Endothelial cell of umbilical vein (primary cell): Measurements from ENCODE around the gene CFAP46. TPM values are rescaled to one million over a fixed set of nuclear protein-coding genes. Genes with fewer than 3 reads are reported as not detected.

Experiments
- BruUV-seq: library from RNA; stranded (reverse); fragments of 400-500 nt; replicated peaks from 2 replicates; lab custom pipeline; 2021; lab: Mats Ljungman, UMichigan
- CTCF ChIA-PET: fragments of 300-600, 350-600 bp; sonication (Branson Sonifier 250); formaldehyde crosslinking; loops from one replicate; lab custom pipeline; 2021; ENCODE audit warnings: antibody characterized with exemption, inconsistent platforms; lab: Charles Lee
- POLR2A ChIA-PET: fragments of 300-600, 350-600 bp; sonication (Branson Sonifier 250); formaldehyde crosslinking; loops from one replicate; lab custom pipeline; 2021; ENCODE audit warnings: antibody characterized with exemption, inconsistent platforms; lab: Charles Lee
- DNase-seq: peaks from one replicate; pipeline ENCODE4 v3.0.0-alpha.2; 2011; ENCODE audit warnings: low read depth, low spot score
- FAIRE-seq: peaks from 2 replicates; lab custom pipeline; 2011; peaks lifted over from hg19 to GRCh38; lab: Jason Lieb, UNC
- H2AFZ ChIP-seq: 2 replicates; pipeline ENCODE4 v1.6.0; 2012; ENCODE audit warnings: low read depth, low read length, control low read depth, inconsistent platforms
- H3K27ac ChIP-seq: 2 replicates; pipeline ENCODE4 v1.5.1; 2011; ENCODE audit warnings: low read depth, mild to moderate bottlenecking, control low read depth, low read length, moderate library complexity; ENCODE audit not compliant: insufficient read depth
- H3K27me3 ChIP-seq, 2 experiments: 2 replicates each; pipeline versions ENCODE4 v1.6.0 to v1.6.1; 2011; ENCODE audit warnings: low read length in 2 of 2, mixed read lengths in 1 of 2; ENCODE audit not compliant: control insufficient read depth in 2 of 2, insufficient read depth in 2 of 2
- H3K36me3 ChIP-seq, 2 experiments: 2 replicates in 1 of 2; 3 replicates in 1 of 2; pipeline ENCODE4 v1.5.1; 2011; ENCODE audit warnings: low read length in 2 of 2, mild to moderate bottlenecking in 1 of 2, moderate library complexity in 1 of 2; ENCODE audit not compliant: control insufficient read depth in 2 of 2, insufficient read depth in 2 of 2; ENCODE audit errors: extremely low read depth in 1 of 2
- H3K4me1 ChIP-seq: 3 replicates; pipeline ENCODE4 v1.5.1; 2011; ENCODE audit warnings: mild to moderate bottlenecking, low read length; ENCODE audit not compliant: control insufficient read depth, insufficient read depth; ENCODE audit errors: extremely low read depth
- H3K4me2 ChIP-seq: 2 replicates; pipeline ENCODE4 v1.6.1; 2011; ENCODE audit warnings: low read length, control low read depth, mixed read lengths; ENCODE audit not compliant: insufficient read depth
- H3K4me3 ChIP-seq, 3 experiments: fragments of 200-600 bp in 1 of 3; sonication (generic), shearing (Covaris generic) in 1 of 3; replicated peaks in 1 of 3; 2 replicates each; pipeline ENCODE4 v1.5.1; 2011 to 2016; ENCODE audit warnings: control low read depth in 3 of 3, low read length in 3 of 3, mild to moderate bottlenecking in 2 of 3, inconsistent platforms in 1 of 3, low read depth in 1 of 3, moderate library complexity in 1 of 3; ENCODE audit not compliant: insufficient read depth in 1 of 3
- H3K79me2 ChIP-seq: 2 replicates; pipeline ENCODE4 v1.6.0; 2012; ENCODE audit warnings: low read length, inconsistent platforms; ENCODE audit not compliant: control insufficient read depth, insufficient read depth
- H3K9ac ChIP-seq: replicated peaks from 2 replicates; pipeline ENCODE3; 2011; ENCODE audit warnings: low read length, control low read depth; ENCODE audit not compliant: insufficient read depth; ENCODE audit errors: extremely low read depth
- H3K9me1 ChIP-seq: replicated peaks from 3 replicates; pipeline ENCODE4 v1.6.0; 2011; ENCODE audit warnings: mild to moderate bottlenecking, low read length; ENCODE audit not compliant: control insufficient read depth, insufficient read depth; ENCODE audit errors: extremely low read depth
- H3K9me3 ChIP-seq: replicated peaks from 2 replicates; pipeline ENCODE4 v1.5.1; 2012; ENCODE audit warnings: low read length, inconsistent platforms; ENCODE audit not compliant: control insufficient read depth, insufficient read depth
- H4K20me1 ChIP-seq: replicated peaks from 2 replicates; pipeline ENCODE3; 2011; ENCODE audit warnings: mild to moderate bottlenecking, low read length; ENCODE audit not compliant: control insufficient read depth, insufficient read depth; ENCODE audit errors: extremely low read depth
- FOS ChIP-seq: IDR thresholded peaks from 2 replicates; pipeline ENCODE4 v1.6.1; 2011; ENCODE audit warnings: mild to moderate bottlenecking, low read length, moderate library complexity, borderline replicate concordance; ENCODE audit not compliant: insufficient read depth
- JUN ChIP-seq: IDR thresholded peaks from 2 replicates; pipeline ENCODE4 v1.6.1; 2011; ENCODE audit warnings: borderline replicate concordance, low read depth; ENCODE audit not compliant: insufficient read length, insufficient read depth
- MYC ChIP-seq: IDR thresholded peaks from one replicate; pipeline ENCODE4 v1.6.1; 2011; ENCODE audit warnings: mild to moderate bottlenecking, low read depth, low read length
- POLR2A ChIP-seq: IDR thresholded peaks from 2 replicates; pipeline ENCODE4 v1.6.1; 2012; ENCODE audit warnings: low read depth, mild to moderate bottlenecking, control low read depth, low read length
- POLR2AphosphoS5 ChIP-seq: IDR thresholded peaks from 2 replicates; pipeline ENCODE4 v1.6.1; 2012; ENCODE audit warnings: low read depth, mild to moderate bottlenecking, control low read depth, low read length, moderate library complexity; ENCODE audit not compliant: insufficient read depth
- dilution Hi-C: fragments of 300-500 bp; cut with MboI; formaldehyde crosslinking; loops from one replicate; pipeline ENCODE4 v1.15.0; 2019; ENCODE audit warnings: low sequenced_read_pairs; ENCODE audit not compliant: extremely low pct_ligation_motif_present
- intact Hi-C: fragments of 100-400 bp; cut with micrococcal nuclease; formaldehyde crosslinking; loops from one replicate; pipeline ENCODE4 v1.10.0; 2022
- polyA plus RNA-seq, 4 experiments: library from polyadenylated mRNA; depleted of rRNA in 3 of 4; stranded (reverse) in 3 of 4; unstranded in 1 of 4; fragments of >200 nt; gene quantifications; 2 replicates each; pipeline versions ENCODE4 v1.2.1 to v1.2.3, GENCODE V29; 2011 to 2012; ENCODE audit warnings: missing spikeins in 1 of 4
- total RNA-seq: library from RNA; stranded (reverse); gene quantifications from 2 replicates; pipeline ENCODE4 v1.2.3, GENCODE V29; 2021
- TF ChIP-seq, protein P1 (sequence below), 2 donors: IDR thresholded peaks; 1 replicate in 1 of 2; 2 replicates in 1 of 2; pipeline ENCODE4 v1.5.1; 2011; ENCODE audit warnings: low read length in 2 of 2, mild to moderate bottlenecking in 2 of 2, moderate library complexity in 2 of 2, control low read depth in 1 of 2, inconsistent platforms in 1 of 2, low read depth in 1 of 2; ENCODE audit not compliant: insufficient read depth in 1 of 2; ENCODE audit errors: extremely low read depth in 1 of 2

CFAP46 gene
- total and polyA plus RNA-seq, 2 donors (not counting 3 experiments of a cell fraction or from before 2014, with no cell fraction given), result 0.75 to 0.98 TPM

DNA sequence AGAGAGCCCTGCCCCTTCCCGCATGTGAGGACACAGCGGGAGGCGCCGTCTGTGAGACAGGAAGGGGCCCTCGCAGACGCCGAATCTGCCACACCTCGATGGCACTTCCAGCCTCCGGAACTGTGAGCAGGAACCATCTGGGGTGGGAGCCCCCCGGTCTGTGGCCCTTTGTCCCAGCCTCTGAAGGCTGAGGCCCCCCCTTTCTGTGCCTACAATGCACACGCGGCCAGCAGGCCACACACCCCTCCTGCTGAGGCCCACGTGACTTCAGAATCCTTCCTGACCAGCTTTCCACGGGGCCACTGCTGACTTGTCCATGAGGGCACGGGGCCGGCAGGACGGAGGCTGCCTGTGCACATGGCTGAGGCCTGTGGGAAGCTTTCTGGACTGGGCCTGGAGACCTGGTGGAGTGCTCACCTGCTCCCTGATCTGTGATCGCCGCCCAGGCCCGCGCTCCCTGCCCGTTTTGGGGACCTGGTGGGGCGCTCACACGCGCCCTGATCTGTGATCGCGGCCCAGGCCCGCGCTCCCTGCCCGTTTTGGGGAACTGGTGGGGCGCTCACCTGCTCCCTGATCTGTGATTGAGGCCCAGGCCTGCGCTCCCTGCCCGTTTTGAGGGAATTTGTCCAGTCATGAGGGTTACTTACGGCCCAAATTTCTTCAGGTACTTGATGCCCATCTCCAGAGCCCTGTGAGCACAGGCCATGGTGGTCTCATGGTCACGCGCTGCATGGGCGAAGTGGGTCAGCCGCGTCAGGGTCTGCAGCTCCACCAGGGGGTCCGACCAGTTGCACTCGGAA lies 34.3 kb downstream of the CFAP46 start:
- TF ChIP-seq MYC (no peak), POLR2A (no peak), POLR2AphosphoS5 (no peak), FOS (no peak), JUN (no peak)
- TF ChIP-seq, protein P1, sequence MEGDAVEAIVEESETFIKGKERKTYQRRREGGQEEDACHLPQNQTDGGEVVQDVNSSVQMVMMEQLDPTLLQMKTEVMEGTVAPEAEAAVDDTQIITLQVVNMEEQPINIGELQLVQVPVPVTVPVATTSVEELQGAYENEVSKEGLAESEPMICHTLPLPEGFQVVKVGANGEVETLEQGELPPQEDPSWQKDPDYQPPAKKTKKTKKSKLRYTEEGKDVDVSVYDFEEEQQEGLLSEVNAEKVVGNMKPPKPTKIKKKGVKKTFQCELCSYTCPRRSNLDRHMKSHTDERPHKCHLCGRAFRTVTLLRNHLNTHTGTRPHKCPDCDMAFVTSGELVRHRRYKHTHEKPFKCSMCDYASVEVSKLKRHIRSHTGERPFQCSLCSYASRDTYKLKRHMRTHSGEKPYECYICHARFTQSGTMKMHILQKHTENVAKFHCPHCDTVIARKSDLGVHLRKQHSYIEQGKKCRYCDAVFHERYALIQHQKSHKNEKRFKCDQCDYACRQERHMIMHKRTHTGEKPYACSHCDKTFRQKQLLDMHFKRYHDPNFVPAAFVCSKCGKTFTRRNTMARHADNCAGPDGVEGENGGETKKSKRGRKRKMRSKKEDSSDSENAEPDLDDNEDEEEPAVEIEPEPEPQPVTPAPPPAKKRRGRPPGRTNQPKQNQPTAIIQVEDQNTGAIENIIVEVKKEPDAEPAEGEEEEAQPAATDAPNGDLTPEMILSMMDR (IDR thresholded peaks at IDR 0.05; ENCODE audit: extremely low read depth in 1 of 2, insufficient read depth in 1 of 2, low read depth in 1 of 2, low read length in 2 of 2), result no peak
- DNase-seq (no peak), FAIRE-seq (no peak)
- no peak overlapping the region for H3K4me2 ChIP-seq
- H2AFZ ChIP-seq, result no peak overlapping the region
- H3K4me3 ChIP-seq, result no peak overlapping the region
- BruUV-seq, result no TSS peak
- no peaks in the 10 kb centered on the region for H4K20me1 ChIP-seq
- H3K4me1 ChIP-seq, result no peaks in the 10 kb centered on the region
- H3K27me3 ChIP-seq, result no peaks in the 10 kb centered on the region
- ChIA-PET POLR2A (no interaction called here), CTCF (no interaction called here)
- intact Hi-C loops (no loop called here), dilution Hi-C loops (no loop called here)
- no peaks in the 10 kb centered on the region for H3K79me2 ChIP-seq
- no peaks in the 10 kb centered on the region for H3K9me3 ChIP-seq
- no peak overlapping the region for H3K27ac ChIP-seq
- H3K9me1 ChIP-seq, result no peaks in the 10 kb centered on the region
- H3K9ac ChIP-seq, result no peak overlapping the region
- H3K36me3 ChIP-seq, result no peaks in the 10 kb centered on the region
